IMR-90 (cell line): Measurements from ENCODE around the gene ELFN1. TPM values are rescaled to one million over a fixed set of nuclear protein-coding genes. Genes with fewer than 3 reads are reported as not detected.

Source experiments
- ATAC-seq: fragments of 200-7000 bp; cut with Tn5 transposase; 2 replicates; pipeline ENCODE4 v1.9.1; 2020; ENCODE audit warnings: low read depth, mild to moderate bottlenecking, moderate library complexity
- BruUV-seq: library from RNA; stranded (reverse); fragments of 400-500 nt; replicated peaks from 2 replicates; lab custom pipeline; 2021; lab: Mats Ljungman, UMichigan
- CTCF ChIA-PET: fragments of 300-600 bp; formaldehyde crosslinking; extraction: SDS; loops from one replicate; lab custom pipeline; 2021; ENCODE audit warnings: antibody characterized with exemption; lab: Yijun Ruan, JAX
- POLR2A ChIA-PET: fragments of 300-600 bp; sonication (Branson Sonifier 250); formaldehyde crosslinking; loops from one replicate; lab custom pipeline; 2022; ENCODE audit warnings: antibody characterized with exemption; ENCODE audit not compliant: unreplicated experiment; lab: Charles Lee
- DNase-seq: peaks from one replicate; pipeline ENCODE4 v3.0.0; 2013
- H2AFZ ChIP-seq: replicated peaks from 2 replicates; pipeline ENCODE3; 2013; ENCODE audit warnings: low read length, mild to moderate bottlenecking; ENCODE audit not compliant: poor library complexity
- H2AK5ac ChIP-seq: 2 replicates; pipeline ENCODE4 v1.6.1; 2013; ENCODE audit warnings: low read depth, low read length, inconsistent platforms
- H2AK9ac ChIP-seq: replicated peaks from 2 replicates; pipeline ENCODE3; 2013; ENCODE audit warnings: mild to moderate bottlenecking, low read depth, low read length, moderate library complexity; ENCODE audit not compliant: poor library complexity
- H2BK120ac ChIP-seq: 2 replicates; pipeline ENCODE4 v1.6.1; 2013; ENCODE audit warnings: low read depth, low read length, inconsistent platforms
- H2BK15ac ChIP-seq: 3 replicates; pipeline ENCODE4 v1.6.1; 2013; ENCODE audit warnings: low read depth, low read length, inconsistent platforms
- H2BK20ac ChIP-seq: 2 replicates; pipeline ENCODE4 v1.6.1; 2013; ENCODE audit warnings: low read depth, mild to moderate bottlenecking, inconsistent platforms, low read length, moderate library complexity
- H2BK5ac ChIP-seq: 2 replicates; pipeline ENCODE4 v1.6.1; 2013; ENCODE audit warnings: mild to moderate bottlenecking, low read depth, low read length, inconsistent platforms; ENCODE audit not compliant: poor library complexity, severe bottlenecking
- H3K14ac ChIP-seq: replicated peaks from 2 replicates; pipeline ENCODE4 v1.6.1; 2013; ENCODE audit warnings: low read depth, low read length, inconsistent platforms
- H3K18ac ChIP-seq: 2 replicates; pipeline ENCODE4 v1.6.1; 2013; ENCODE audit warnings: low read depth, low read length, control low read depth
- H3K23ac ChIP-seq: 2 replicates; pipeline ENCODE4 v1.6.1; 2013; ENCODE audit warnings: low read depth, low read length, inconsistent platforms
- H3K27ac ChIP-seq: 2 replicates; pipeline ENCODE4 v1.5.1; 2013; ENCODE audit warnings: mild to moderate bottlenecking, control low read depth, low read length; ENCODE audit not compliant: insufficient read depth
- H3K27me3 ChIP-seq: 2 replicates; pipeline ENCODE4 v1.6.1; 2013; ENCODE audit warnings: low read length; ENCODE audit not compliant: control insufficient read depth, insufficient read depth
- H3K36me3 ChIP-seq: 2 replicates; pipeline ENCODE4 v1.6.1; 2013; ENCODE audit warnings: low read length, mixed read lengths; ENCODE audit not compliant: control insufficient read depth, insufficient read depth
- H3K4ac ChIP-seq: 2 replicates; pipeline ENCODE4 v1.6.1; 2013; ENCODE audit warnings: low read depth, low read length, inconsistent platforms
- H3K4me1 ChIP-seq: 2 replicates; pipeline ENCODE4 v1.6.1; 2013; ENCODE audit warnings: low read length, mixed read lengths; ENCODE audit not compliant: control insufficient read depth, insufficient read depth
- H3K4me2 ChIP-seq: 2 replicates; pipeline ENCODE4 v1.6.1; 2013; ENCODE audit warnings: low read depth, mild to moderate bottlenecking, control low read depth, low read length, moderate library complexity
- H3K4me3 ChIP-seq: 2 replicates; pipeline ENCODE4 v1.5.1; 2013; ENCODE audit warnings: low read depth, mild to moderate bottlenecking, control low read depth, low read length, moderate library complexity; ENCODE audit not compliant: insufficient read depth
- H3K56ac ChIP-seq: 2 replicates; pipeline ENCODE4 v1.6.1; 2013; ENCODE audit warnings: low read length, inconsistent platforms; ENCODE audit not compliant: insufficient read depth; ENCODE audit errors: extremely low read depth
- H3K79me1 ChIP-seq, 2 experiments: 2 replicates each; pipeline ENCODE4 v1.6.1; 2013; ENCODE audit warnings: low read length in 2 of 2, inconsistent platforms in 1 of 2, low read depth in 1 of 2
- H3K9ac ChIP-seq: 2 replicates; pipeline ENCODE4 v1.6.1; 2013; ENCODE audit warnings: low read depth, low read length, control low read depth
- H3K9me1 ChIP-seq: 2 replicates; pipeline ENCODE4 v1.6.1; 2013; ENCODE audit warnings: low read length, inconsistent platforms; ENCODE audit not compliant: insufficient read depth
- H3K9me3 ChIP-seq: 2 replicates; pipeline ENCODE4 v1.6.1; 2013; ENCODE audit warnings: low read length; ENCODE audit not compliant: control insufficient read depth, insufficient read depth
- H4K20me1 ChIP-seq: 2 replicates; pipeline ENCODE4 v1.6.1; 2013; ENCODE audit warnings: low read length, inconsistent platforms; ENCODE audit not compliant: insufficient read depth
- H4K5ac ChIP-seq: 2 replicates; pipeline ENCODE4 v1.6.1; 2013; ENCODE audit warnings: mild to moderate bottlenecking, low read depth, low read length, control low read depth
- H4K8ac ChIP-seq, 2 experiments: 2 replicates each; pipeline ENCODE4 v1.6.1; 2013; ENCODE audit warnings: low read depth in 2 of 2, low read length in 2 of 2, control low read depth in 1 of 2, inconsistent platforms in 1 of 2
- H4K91ac ChIP-seq: 2 replicates; pipeline ENCODE4 v1.6.1; 2013; ENCODE audit warnings: low read depth, low read length, inconsistent platforms; ENCODE audit not compliant: insufficient read depth
- BHLHE40 ChIP-seq: fragments of 150-350 bp; IDR thresholded peaks from 2 replicates; pipeline ENCODE4 v1.6.1; 2016; ENCODE audit warnings: mild to moderate bottlenecking, low read depth, low read length
- CHD1 ChIP-seq: IDR thresholded peaks from 2 replicates; pipeline ENCODE4 v1.6.1; 2012; ENCODE audit warnings: low read depth, low read length, improper control_type of control experiment
- MAFK ChIP-seq: IDR thresholded peaks from 2 replicates; pipeline ENCODE4 v1.6.1; 2012; ENCODE audit warnings: low read depth, low read length, improper control_type of control experiment
- NFE2L2 ChIP-seq: fragments of 150-350 bp; IDR thresholded peaks from 2 replicates; pipeline ENCODE4 v1.6.1; 2016; ENCODE audit warnings: low read depth, mild to moderate bottlenecking, low read length
- POLR2A ChIP-seq: IDR thresholded peaks from 2 replicates; pipeline ENCODE4 v1.6.1; 2012; ENCODE audit warnings: mild to moderate bottlenecking, low read depth, low read length
- RAD21 ChIP-seq: IDR thresholded peaks from 2 replicates; pipeline ENCODE4 v1.6.1; 2012; ENCODE audit warnings: low read length, improper control_type of control experiment
- RCOR1 ChIP-seq: IDR thresholded peaks from 2 replicates; pipeline ENCODE4 v1.6.1; 2012; ENCODE audit warnings: mild to moderate bottlenecking, low read length, improper control_type of control experiment; ENCODE audit not compliant: insufficient replicate concordance
- SMC3 ChIP-seq: fragments of 150-350 bp; IDR thresholded peaks from 2 replicates; pipeline ENCODE4 v1.6.1; 2016; ENCODE audit warnings: low read depth, mild to moderate bottlenecking, antibody characterized with exemption, low read length, moderate library complexity
- WGBS, 2 experiments: methylation state at CpG; one replicate each; pipeline versions ENCODE4 v1.1.5 to v1.1.7; 2013; ENCODE audit warnings: missing lambda C conversion rate in 2 of 2; ENCODE audit not compliant: insufficient read length in 1 of 2; ENCODE audit errors: extremely low coverage in 2 of 2; 5-methylcytosine and 5-hydroxymethylcytosine counted together
- dilution Hi-C: fragments of 300-500 bp; cut with HindIII; formaldehyde crosslinking; loops from one replicate; pipeline ENCODE4 v1.14.3; 2018; ENCODE audit warnings: low sequenced_read_pairs; ENCODE audit not compliant: unreplicated experiment
- in situ Hi-C: fragments of 300-500 bp; cut with MboI; formaldehyde crosslinking; loops from 3 replicates; pipeline ENCODE4 v1.14.3; 2019; ENCODE audit warnings: low sequenced_read_pairs, inconsistent platforms, mixed read lengths
- intact Hi-C: fragments of 100-400 bp; cut with micrococcal nuclease; formaldehyde crosslinking; loops from 2 replicates; pipeline ENCODE4 v1.10.0; 2022
- polyA plus RNA-seq, 3 experiments: library from polyadenylated mRNA; depleted of rRNA; stranded (reverse); fragments of >200 nt; gene quantifications; 2 replicates each; pipeline ENCODE4 v1.2.3, GENCODE V29; 2012; ENCODE audit warnings: low replicate concordance in 1 of 3
- total RNA-seq: library from RNA; depleted of rRNA; stranded (reverse); fragments of >200 nt; gene quantifications from 2 replicates; pipeline ENCODE4 v1.2.3, GENCODE V29; 2012
- TF ChIP-seq, protein P1 (sequence below): conservative IDR thresholded peaks from 2 replicates; pipeline ENCODE4 v1.5.1; 2012; ENCODE audit warnings: mild to moderate bottlenecking, low read depth, low read length, improper control_type of control experiment
- TF ChIP-seq, protein P2 (sequence below): fragments of 150-350 bp; IDR thresholded peaks from 2 replicates; pipeline ENCODE4 v1.6.1; 2017; ENCODE audit warnings: mild to moderate bottlenecking, antibody characterized with exemption, low read length, low read depth

Gene ELFN1
- total and polyA plus RNA-seq, 2 of the 4 experiments (the other 2 are of a cell fraction), result 1.6 to 5.2 TPM

DNA sequence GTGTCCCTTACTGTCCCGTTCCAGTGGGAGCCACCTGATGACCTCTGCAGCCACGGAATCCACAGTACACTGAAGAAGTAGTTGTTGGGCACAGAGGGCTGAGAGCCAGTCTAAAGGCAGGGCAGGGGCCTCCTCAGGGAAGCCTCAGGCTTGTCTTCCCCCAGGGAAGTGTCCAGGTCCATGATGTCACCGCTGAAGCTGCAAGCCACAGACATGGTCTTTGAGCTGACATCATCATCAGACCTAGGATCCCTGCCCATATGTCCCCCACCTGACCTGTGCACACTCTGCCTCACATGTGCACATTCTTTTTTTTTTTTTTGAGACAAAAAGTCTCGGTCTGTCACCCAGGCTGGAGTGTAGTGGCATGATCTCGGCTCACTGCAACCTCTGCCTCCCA is 38.4 kb upstream of the ELFN1 start:
- Histone ChIP-seq H4K8ac (no peak overlapping the region), H3K14ac (no peak overlapping the region), H2BK5ac (no peak overlapping the region), H4K91ac (no peak overlapping the region), H3K9me3 (peaks cover 15% of the 10 kb centered on the region), H3K4me2 (no peak overlapping the region), H3K27me3 (peaks cover 8% of the 10 kb centered on the region; the same call in 1 of the 2 replicates), H2BK20ac (no peak overlapping the region), H3K9me1 (no peaks in the 10 kb centered on the region; the same call in 1 of the 2 replicates), H3K18ac (no peak overlapping the region), H3K79me1 (no peaks in the 10 kb centered on the region), H3K23ac (no peak overlapping the region), H3K4ac (no peak overlapping the region), H4K5ac (no peak overlapping the region), H3K27ac (no peak overlapping the region), H2AFZ (peak overlapping the region; percentile 41), H2AK9ac (no peak overlapping the region), H3K4me3 (no peak overlapping the region), H3K56ac (no peak overlapping the region), H4K20me1 (no peaks in the 10 kb centered on the region), H3K9ac (no peak overlapping the region), H2BK120ac (no peak overlapping the region), H3K4me1 (no peaks in the 10 kb centered on the region), H2AK5ac (no peak overlapping the region), H3K36me3 (no peaks in the 10 kb centered on the region), H2BK15ac (no peak overlapping the region)
- DNase-seq (no peak), ATAC-seq (no peak)
- ChIA-PET CTCF (no interaction called here), POLR2A (no interaction called here)
- dilution Hi-C loops, result no loop called here
- intact Hi-C loops, result no loop called here
- no TSS peak for BruUV-seq
- WGBS, 2 experiments, result 47% methylated on average over 3 of the region's 5 CpGs; no CpG with 5 or more reads in 1 of the 2 experiments
- in situ Hi-C loops, result no loop called here
- TF ChIP-seq, protein P1, sequence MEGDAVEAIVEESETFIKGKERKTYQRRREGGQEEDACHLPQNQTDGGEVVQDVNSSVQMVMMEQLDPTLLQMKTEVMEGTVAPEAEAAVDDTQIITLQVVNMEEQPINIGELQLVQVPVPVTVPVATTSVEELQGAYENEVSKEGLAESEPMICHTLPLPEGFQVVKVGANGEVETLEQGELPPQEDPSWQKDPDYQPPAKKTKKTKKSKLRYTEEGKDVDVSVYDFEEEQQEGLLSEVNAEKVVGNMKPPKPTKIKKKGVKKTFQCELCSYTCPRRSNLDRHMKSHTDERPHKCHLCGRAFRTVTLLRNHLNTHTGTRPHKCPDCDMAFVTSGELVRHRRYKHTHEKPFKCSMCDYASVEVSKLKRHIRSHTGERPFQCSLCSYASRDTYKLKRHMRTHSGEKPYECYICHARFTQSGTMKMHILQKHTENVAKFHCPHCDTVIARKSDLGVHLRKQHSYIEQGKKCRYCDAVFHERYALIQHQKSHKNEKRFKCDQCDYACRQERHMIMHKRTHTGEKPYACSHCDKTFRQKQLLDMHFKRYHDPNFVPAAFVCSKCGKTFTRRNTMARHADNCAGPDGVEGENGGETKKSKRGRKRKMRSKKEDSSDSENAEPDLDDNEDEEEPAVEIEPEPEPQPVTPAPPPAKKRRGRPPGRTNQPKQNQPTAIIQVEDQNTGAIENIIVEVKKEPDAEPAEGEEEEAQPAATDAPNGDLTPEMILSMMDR, result no peak
- no peak for TF ChIP-seq BHLHE40
- TF ChIP-seq MAFK, result no peak
- TF ChIP-seq RAD21, result no peak
- TF ChIP-seq NFE2L2, result no peak
- TF ChIP-seq POLR2A, result no peak
- TF ChIP-seq, protein P2, sequence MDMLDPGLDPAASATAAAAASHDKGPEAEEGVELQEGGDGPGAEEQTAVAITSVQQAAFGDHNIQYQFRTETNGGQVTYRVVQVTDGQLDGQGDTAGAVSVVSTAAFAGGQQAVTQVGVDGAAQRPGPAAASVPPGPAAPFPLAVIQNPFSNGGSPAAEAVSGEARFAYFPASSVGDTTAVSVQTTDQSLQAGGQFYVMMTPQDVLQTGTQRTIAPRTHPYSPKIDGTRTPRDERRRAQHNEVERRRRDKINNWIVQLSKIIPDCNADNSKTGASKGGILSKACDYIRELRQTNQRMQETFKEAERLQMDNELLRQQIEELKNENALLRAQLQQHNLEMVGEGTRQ, result no peak
- no peak for TF ChIP-seq CHD1
- no peak for TF ChIP-seq RCOR1
- TF ChIP-seq SMC3, result no peak
